SK-N-SH (cell line): ENCODE measurements around the gene OR10T2.

Experiments used
- CTCF ChIP-seq: fragments of 200-600 bp; sonication (generic); IDR thresholded peaks from 2 replicates; pipeline ENCODE4 v1.6.1; 2017; ENCODE audit warnings: antibody characterized with exemption, mild to moderate bottlenecking, moderate library complexity
- EP300 ChIP-seq, 2 experiments: IDR thresholded peaks; 2 replicates each; pipeline versions ENCODE4 v1.4.0 to v1.6.1; 2012; ENCODE audit warnings: borderline replicate concordance in 1 of 2, low read depth in 1 of 2, low read length in 1 of 2
- FOXM1 ChIP-seq: IDR thresholded peaks from 2 replicates; pipeline ENCODE4 v1.4.0; 2012; ENCODE audit warnings: low read depth, mild to moderate bottlenecking
- GATA2 ChIP-seq: sonication (generic); formaldehyde crosslinking; IDR thresholded peaks from 2 replicates; pipeline ENCODE4 v1.5.0; 2020; ENCODE audit warnings: mild to moderate bottlenecking, missing genetic modification reagents
- MAX ChIP-seq: IDR thresholded peaks from 2 replicates; pipeline ENCODE4 v1.4.0; 2012; ENCODE audit warnings: low read depth
- POLR2AphosphoS5 ChIP-seq: IDR thresholded peaks from 2 replicates; pipeline ENCODE4 v1.6.1; 2012; ENCODE audit warnings: low read depth, low read length
- TAF1 ChIP-seq: IDR thresholded peaks from 2 replicates; pipeline ENCODE4 v1.6.1; 2012; ENCODE audit warnings: low read depth, mild to moderate bottlenecking, low read length, moderate library complexity, borderline replicate concordance
- TCF12 ChIP-seq: IDR thresholded peaks from 2 replicates; pipeline ENCODE4 v1.4.0; 2012
- TEAD4 ChIP-seq: IDR thresholded peaks from 2 replicates; pipeline ENCODE4 v1.4.0; 2012; ENCODE audit warnings: mild to moderate bottlenecking, borderline replicate concordance; ENCODE audit not compliant: insufficient read depth

GRCh38 chr1:158422212-158422611 lies 22.9 kb upstream of the OR10T2 start:
- TF ChIP-seq TAF1 (no peak), CTCF (no peak), POLR2AphosphoS5 (no peak), MAX (no peak), FOXM1 (no peak), TCF12 (no peak), TEAD4 (no peak), EP300 (IDR thresholded peaks at IDR 0.05; ENCODE audit: borderline replicate concordance in 1 of 2, low read depth in 1 of 2, low read length in 1 of 2) (no peak), GATA2 (no peak)
